ENCODE results near the gene ZNF516.

ZNF516 gene

DNA sequence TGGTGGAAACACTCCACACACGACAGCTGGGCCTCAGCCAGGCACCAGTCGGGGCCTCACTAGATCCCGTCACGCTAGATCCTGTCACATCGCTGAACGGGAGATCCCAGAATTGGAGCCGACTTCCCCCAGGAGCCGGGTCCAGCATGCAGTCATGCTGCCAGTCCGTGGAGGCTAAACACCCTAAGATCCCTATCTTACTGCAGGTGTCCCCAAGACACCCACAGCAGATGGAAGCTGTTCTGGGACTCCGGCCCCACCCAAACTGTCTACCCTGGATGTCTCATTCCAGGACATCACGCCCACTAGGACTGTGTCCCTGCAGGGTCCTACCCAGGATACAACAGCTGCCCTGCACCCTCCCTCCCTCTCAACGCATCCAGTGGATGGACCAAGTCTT lies 23.4 kb downstream of the ZNF516 start:
- WGBS, result 94% methylated on average over 12 of the region's 12 CpGs
- DNase-seq, result no peak
- H3K27ac ChIP-seq (ENCODE audit: low read length, poor library complexity, severe bottlenecking), result no peak overlapping the region
- peaks cover 11% of the 10 kb centered on the region for H3K4me1 ChIP-seq (ENCODE audit: control insufficient read depth, insufficient read depth, low read depth, low read length)
- no peak overlapping the region for H2AFZ ChIP-seq (ENCODE audit: low read depth, low read length)
- H3K18ac ChIP-seq (ENCODE audit: low read depth in 1 of 2, low read length in 2 of 2), result no peak overlapping the region
- H2BK120ac ChIP-seq (ENCODE audit: low read depth, low read length), result no peak overlapping the region
- no peak overlapping the region for H2BK5ac ChIP-seq (ENCODE audit: low read depth, low read length, poor library complexity, severe bottlenecking)
- no peak overlapping the region for H3K4ac ChIP-seq (ENCODE audit: low read depth in 1 of 2, low read length in 2 of 2)
- no peak overlapping the region for H4K8ac ChIP-seq (ENCODE audit: low read length)
- H2AK5ac ChIP-seq (ENCODE audit: low read length, severe bottlenecking), result no peak overlapping the region
- no peaks in the 10 kb centered on the region for H3K9me3 ChIP-seq (ENCODE audit: control insufficient read depth, low read length)
- H2BK15ac ChIP-seq (ENCODE audit: low read depth, poor library complexity, severe bottlenecking), result peak overlapping the region; percentile 44
- no peak overlapping the region for H2BK12ac ChIP-seq (ENCODE audit: low read length in 2 of 2)
- no peak overlapping the region for H3K14ac ChIP-seq (ENCODE audit: low read length in 2 of 2)
- no peak overlapping the region for H3K9ac ChIP-seq (ENCODE audit: low read length)
- H4K91ac ChIP-seq (ENCODE audit: low read length), result no peak overlapping the region
- H3K36me3 ChIP-seq (ENCODE audit: control insufficient read depth in 1 of 2, insufficient read depth in 2 of 2, low read depth in 1 of 2, low read length in 2 of 2), result peaks cover 6 to 9% of the 10 kb centered on the region in 2 experiments
- H3K79me1 ChIP-seq (replicated peaks; ENCODE audit: low read length, poor library complexity, severe bottlenecking), result peaks cover 21% of the 10 kb centered on the region
- H3K4me3 ChIP-seq (ENCODE audit: insufficient read depth in 1 of 2, low read depth in 1 of 2, low read length in 2 of 2), result no peak overlapping the region
- no peak overlapping the region for H3K23ac ChIP-seq (ENCODE audit: low read length in 2 of 2)
- no peak overlapping the region for H3K4me2 ChIP-seq (ENCODE audit: low read length, poor library complexity, severe bottlenecking)
- H3K27me3 ChIP-seq (ENCODE audit: control insufficient read depth in 1 of 2, insufficient read depth in 1 of 2, low read length in 2 of 2), result no peaks in the 10 kb centered on the region

DNA sequence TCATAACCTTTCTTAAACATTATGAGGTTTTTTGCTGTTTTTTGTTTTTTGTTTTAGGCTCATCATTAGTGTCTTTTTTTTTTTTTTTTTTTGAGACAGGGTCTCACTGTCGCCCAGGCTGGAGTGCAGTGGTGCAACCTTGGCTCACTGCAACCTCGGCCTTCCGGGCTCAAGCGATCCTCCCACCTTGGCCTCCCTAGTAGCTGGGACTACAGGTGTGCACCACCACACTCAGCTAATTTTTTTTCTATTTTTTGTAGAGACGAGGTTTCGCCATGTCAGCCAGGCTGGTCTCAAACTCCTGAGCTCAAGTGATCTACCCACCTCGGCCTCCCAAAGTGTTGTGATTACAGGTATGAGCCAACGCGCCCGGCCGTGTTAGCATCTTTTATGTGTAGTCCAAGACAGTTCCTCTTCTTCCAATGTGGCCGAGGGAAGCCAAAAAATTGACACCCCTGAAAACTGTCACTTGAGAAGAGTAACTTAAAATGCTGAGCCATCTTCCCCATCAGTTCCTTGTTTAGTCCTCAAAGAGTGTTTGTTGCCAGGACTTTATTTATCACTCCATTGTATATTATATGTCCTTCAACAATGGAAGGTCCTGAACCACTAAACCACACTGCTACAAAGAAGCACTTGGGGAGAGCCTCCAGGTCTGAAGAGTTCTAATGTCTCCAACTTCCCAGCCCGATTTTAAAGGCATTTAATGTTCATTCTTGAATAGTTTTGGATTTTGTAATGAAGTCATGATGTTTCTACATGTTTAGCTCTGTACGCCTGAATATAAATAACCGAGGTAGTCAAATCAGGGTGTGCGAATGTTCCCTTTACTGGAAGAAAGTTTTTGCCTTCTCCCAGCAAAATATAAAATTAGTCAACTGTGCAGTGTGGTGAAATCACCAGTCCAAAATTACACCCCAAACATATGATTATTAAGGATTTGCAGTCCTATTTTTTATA lies 26.4 kb downstream of the ZNF516 start:
- no peak overlapping the region for H3K4me3 ChIP-seq (ENCODE audit: insufficient read depth in 1 of 2, low read depth in 1 of 2, low read length in 2 of 2)
- H2BK15ac ChIP-seq (ENCODE audit: low read depth, poor library complexity, severe bottlenecking), result no peak overlapping the region
- no peak overlapping the region for H2BK12ac ChIP-seq (ENCODE audit: low read length in 2 of 2)
- H4K91ac ChIP-seq (ENCODE audit: low read length), result no peak overlapping the region
- no peak overlapping the region for H3K4me2 ChIP-seq (ENCODE audit: low read length, poor library complexity, severe bottlenecking)
- H3K9me3 ChIP-seq (ENCODE audit: control insufficient read depth, low read length), result no peaks in the 10 kb centered on the region
- 97% methylated on average over 14 of the region's 16 CpGs for WGBS
- no peak overlapping the region for H2BK120ac ChIP-seq (ENCODE audit: low read depth, low read length)
- no peak for DNase-seq
- H3K27me3 ChIP-seq (ENCODE audit: control insufficient read depth in 1 of 2, insufficient read depth in 1 of 2, low read length in 2 of 2), result no peaks in the 10 kb centered on the region
- no peak overlapping the region for H3K18ac ChIP-seq (ENCODE audit: low read depth in 1 of 2, low read length in 2 of 2)
- peaks cover 6 to 13% of the 10 kb centered on the region in 2 experiments for H3K36me3 ChIP-seq (ENCODE audit: control insufficient read depth in 1 of 2, insufficient read depth in 2 of 2, low read depth in 1 of 2, low read length in 2 of 2)
- no peak overlapping the region for H3K23ac ChIP-seq (ENCODE audit: low read length in 2 of 2)
- peaks cover 9% of the 10 kb centered on the region for H3K4me1 ChIP-seq (ENCODE audit: control insufficient read depth, insufficient read depth, low read depth, low read length)
- no peak overlapping the region for H2AFZ ChIP-seq (ENCODE audit: low read depth, low read length)
- H3K14ac ChIP-seq (ENCODE audit: low read length in 2 of 2), result no peak overlapping the region
- H2AK5ac ChIP-seq (ENCODE audit: low read length, severe bottlenecking), result no peak overlapping the region
- no peak overlapping the region for H3K4ac ChIP-seq (ENCODE audit: low read depth in 1 of 2, low read length in 2 of 2)
- no peak overlapping the region for H3K27ac ChIP-seq (ENCODE audit: low read length, poor library complexity, severe bottlenecking)
- H3K79me1 ChIP-seq (replicated peaks; ENCODE audit: low read length, poor library complexity, severe bottlenecking), result peaks cover 39% of the 10 kb centered on the region
- H2BK5ac ChIP-seq (ENCODE audit: low read depth, low read length, poor library complexity, severe bottlenecking), result no peak overlapping the region
- H3K9ac ChIP-seq (ENCODE audit: low read length), result peak overlapping the region; percentile 55
- H4K8ac ChIP-seq (ENCODE audit: low read length), result no peak overlapping the region

- no peaks in the 10 kb centered on the region for H3K27me3 ChIP-seq (ENCODE audit: control insufficient read depth in 1 of 2, insufficient read depth in 1 of 2, low read length in 2 of 2)
- H3K79me1 ChIP-seq (replicated peaks; ENCODE audit: low read length, poor library complexity, severe bottlenecking), result peaks cover 40% of the 10 kb centered on the region
- H4K91ac ChIP-seq (ENCODE audit: low read length), result no peak overlapping the region
- no peak overlapping the region for H3K23ac ChIP-seq (ENCODE audit: low read length in 2 of 2)
- H3K9me3 ChIP-seq (ENCODE audit: control insufficient read depth, low read length), result no peaks in the 10 kb centered on the region
- peak overlapping the region; percentile 55 for H3K9ac ChIP-seq (ENCODE audit: low read length)
- no peak overlapping the region for H3K14ac ChIP-seq (ENCODE audit: low read length in 2 of 2)
- H3K4ac ChIP-seq (ENCODE audit: low read depth in 1 of 2, low read length in 2 of 2), result peak overlapping the region in 1 of 2 experiments; percentile 5
- peak overlapping the region in 1 of 2 experiments; percentile 56 for H3K4me3 ChIP-seq (ENCODE audit: insufficient read depth in 1 of 2, low read depth in 1 of 2, low read length in 2 of 2)
- H2BK120ac ChIP-seq (ENCODE audit: low read depth, low read length), result no peak overlapping the region
- no peak overlapping the region for H2AK5ac ChIP-seq (ENCODE audit: low read length, severe bottlenecking)
- H3K18ac ChIP-seq (ENCODE audit: low read depth in 1 of 2, low read length in 2 of 2), result peak overlapping the region in 1 of 2 experiments; percentile 49
- no peak overlapping the region for H2BK5ac ChIP-seq (ENCODE audit: low read depth, low read length, poor library complexity, severe bottlenecking)
- WGBS, result 71% methylated on average over 19 of the region's 19 CpGs
- H3K4me2 ChIP-seq (ENCODE audit: low read length, poor library complexity, severe bottlenecking), result no peak overlapping the region
- no peak overlapping the region for H4K8ac ChIP-seq (ENCODE audit: low read length)
- no peak overlapping the region for H2BK12ac ChIP-seq (ENCODE audit: low read length in 2 of 2)
- H2BK15ac ChIP-seq (ENCODE audit: low read depth, poor library complexity, severe bottlenecking), result no peak overlapping the region
- peak; percentile 54 for DNase-seq
- peaks cover 11 to 13% of the 10 kb centered on the region in 2 experiments for H3K36me3 ChIP-seq (ENCODE audit: control insufficient read depth in 1 of 2, insufficient read depth in 2 of 2, low read depth in 1 of 2, low read length in 2 of 2)
- H2AFZ ChIP-seq (ENCODE audit: low read depth, low read length), result no peak overlapping the region
- peaks cover 12% of the 10 kb centered on the region for H3K4me1 ChIP-seq (ENCODE audit: control insufficient read depth, insufficient read depth, low read depth, low read length)
- no peak overlapping the region for H3K27ac ChIP-seq (ENCODE audit: low read length, poor library complexity, severe bottlenecking)
Measured at GRCh38 chr18:76467371-76468190, 27.5 kb downstream of the ZNF516 start.
